ENCODE data around the gene SLC5A3.

The SLC5A3 gene

DNA sequence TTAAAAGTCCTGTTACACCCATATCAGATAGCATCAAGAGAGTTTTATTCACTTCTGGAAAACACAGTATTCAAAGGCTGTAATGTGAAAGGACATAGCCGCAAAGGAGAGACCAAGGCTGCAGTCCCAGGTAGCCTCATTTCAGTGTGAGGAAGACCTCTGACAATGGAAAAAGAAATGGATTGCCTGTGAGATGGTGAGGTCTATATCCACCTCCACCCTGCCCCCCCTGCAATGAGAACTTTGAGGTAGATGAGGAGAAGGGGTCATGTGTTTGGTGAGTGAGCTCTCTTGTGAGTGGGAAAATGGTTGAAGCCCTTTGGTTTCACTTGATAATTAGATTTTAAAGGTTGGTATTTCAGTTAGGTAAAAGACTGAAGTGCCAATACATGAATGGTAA is 3.5 kb downstream of the SLC5A3 start:
- Histone ChIP-seq H3K27ac (ENCODE audit: low read length) (peak overlapping the region; percentile 53), H3K4me1 (ENCODE audit: insufficient read depth, low read length) (peaks cover 78% of the 10 kb centered on the region), H3K9ac (ENCODE audit: low read depth, low read length) (peak overlapping the region; percentile 89), H3K4me2 (ENCODE audit: insufficient read depth, low read length) (peak overlapping the region; percentile 95), H2AFZ (ENCODE audit: low read depth, low read length) (no peak overlapping the region), H3K9me3 (ENCODE audit: insufficient read depth, low read length, severe bottlenecking) (no peaks in the 10 kb centered on the region), H3K4me3 (ENCODE audit: low read depth in 1 of 2, low read length in 2 of 2) (peak overlapping the region; percentile 1 to 94; a peak in 2 of 4 replicates), H4K20me1 (ENCODE audit: insufficient read depth, low read length) (peaks cover 44% of the 10 kb centered on the region; the same call in 1 of the 2 replicates), H3K79me2 (ENCODE audit: insufficient read depth, low read length) (peaks cover 82% of the 10 kb centered on the region), H3K27me3 (ENCODE audit: insufficient read depth, low read length, poor library complexity) (no peaks in the 10 kb centered on the region), H3K36me3 (ENCODE audit: insufficient read depth, low read length) (peaks cover 53% of the 10 kb centered on the region)
- ATAC-seq (ENCODE audit: insufficient read depth, low read depth) (no peak), DNase-seq (peak; percentile 24)
- TF ChIP-seq EZH2 (IDR thresholded peaks at IDR 0.05; ENCODE audit: borderline replicate concordance, low read depth, low read length, severe bottlenecking), result no peak
- TF ChIP-seq, protein P1, sequence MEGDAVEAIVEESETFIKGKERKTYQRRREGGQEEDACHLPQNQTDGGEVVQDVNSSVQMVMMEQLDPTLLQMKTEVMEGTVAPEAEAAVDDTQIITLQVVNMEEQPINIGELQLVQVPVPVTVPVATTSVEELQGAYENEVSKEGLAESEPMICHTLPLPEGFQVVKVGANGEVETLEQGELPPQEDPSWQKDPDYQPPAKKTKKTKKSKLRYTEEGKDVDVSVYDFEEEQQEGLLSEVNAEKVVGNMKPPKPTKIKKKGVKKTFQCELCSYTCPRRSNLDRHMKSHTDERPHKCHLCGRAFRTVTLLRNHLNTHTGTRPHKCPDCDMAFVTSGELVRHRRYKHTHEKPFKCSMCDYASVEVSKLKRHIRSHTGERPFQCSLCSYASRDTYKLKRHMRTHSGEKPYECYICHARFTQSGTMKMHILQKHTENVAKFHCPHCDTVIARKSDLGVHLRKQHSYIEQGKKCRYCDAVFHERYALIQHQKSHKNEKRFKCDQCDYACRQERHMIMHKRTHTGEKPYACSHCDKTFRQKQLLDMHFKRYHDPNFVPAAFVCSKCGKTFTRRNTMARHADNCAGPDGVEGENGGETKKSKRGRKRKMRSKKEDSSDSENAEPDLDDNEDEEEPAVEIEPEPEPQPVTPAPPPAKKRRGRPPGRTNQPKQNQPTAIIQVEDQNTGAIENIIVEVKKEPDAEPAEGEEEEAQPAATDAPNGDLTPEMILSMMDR (IDR thresholded peaks at IDR 0.05; ENCODE audit: borderline replicate concordance, extremely low read depth, low read length, poor library complexity, severe bottlenecking), result no peak

DNA sequence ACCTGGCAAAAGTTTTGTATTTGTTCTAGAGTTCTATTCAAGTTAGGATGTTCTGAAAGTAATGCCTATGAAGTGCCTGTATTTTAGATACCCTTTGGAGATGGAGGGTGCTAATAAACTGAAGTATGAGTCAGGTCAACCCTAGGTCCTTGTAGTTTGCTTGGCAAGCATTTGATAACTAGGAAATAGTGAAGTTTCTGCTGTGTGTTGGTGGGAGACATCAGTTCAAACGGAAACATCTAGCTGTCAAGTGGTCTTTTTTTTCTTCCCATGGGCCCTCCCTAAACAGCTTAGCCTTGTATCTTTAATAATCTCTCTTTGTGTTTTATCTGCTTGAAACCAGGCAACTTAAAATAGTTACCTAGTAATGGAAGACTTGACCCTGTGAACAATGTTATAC is 4.5 kb downstream of the SLC5A3 start:
- Histone ChIP-seq H3K36me3 (ENCODE audit: insufficient read depth, low read length) (peaks cover 62% of the 10 kb centered on the region), H3K4me1 (ENCODE audit: insufficient read depth, low read length) (peaks cover 80% of the 10 kb centered on the region), H3K27me3 (ENCODE audit: insufficient read depth, low read length, poor library complexity) (no peaks in the 10 kb centered on the region), H3K9me3 (ENCODE audit: insufficient read depth, low read length, severe bottlenecking) (no peaks in the 10 kb centered on the region), H3K79me2 (ENCODE audit: insufficient read depth, low read length) (peaks cover 93% of the 10 kb centered on the region), H3K9ac (ENCODE audit: low read depth, low read length) (0 out of 2 replicates have a peak overlapping the region, but pooled peaks have one; percentile 10), H3K27ac (ENCODE audit: low read length) (peak overlapping the region; percentile 47), H3K4me2 (ENCODE audit: insufficient read depth, low read length) (peak overlapping the region; percentile 30), H3K4me3 (ENCODE audit: low read depth in 1 of 2, low read length in 2 of 2) (peak overlapping the region in 1 of 2 experiments; percentile 11; a peak in 1 of 4 replicates), H4K20me1 (ENCODE audit: insufficient read depth, low read length) (peaks cover 48% of the 10 kb centered on the region; the same call in 1 of the 2 replicates), H2AFZ (ENCODE audit: low read depth, low read length) (no peak overlapping the region)
- ATAC-seq (ENCODE audit: insufficient read depth, low read depth) (peak; percentile 27), DNase-seq (no peak)
- no peak for TF ChIP-seq EZH2 (IDR thresholded peaks at IDR 0.05; ENCODE audit: borderline replicate concordance, low read depth, low read length, severe bottlenecking)
- TF ChIP-seq, protein P1 (IDR thresholded peaks at IDR 0.05; ENCODE audit: borderline replicate concordance, extremely low read depth, low read length, poor library complexity, severe bottlenecking), result no peak

DNA sequence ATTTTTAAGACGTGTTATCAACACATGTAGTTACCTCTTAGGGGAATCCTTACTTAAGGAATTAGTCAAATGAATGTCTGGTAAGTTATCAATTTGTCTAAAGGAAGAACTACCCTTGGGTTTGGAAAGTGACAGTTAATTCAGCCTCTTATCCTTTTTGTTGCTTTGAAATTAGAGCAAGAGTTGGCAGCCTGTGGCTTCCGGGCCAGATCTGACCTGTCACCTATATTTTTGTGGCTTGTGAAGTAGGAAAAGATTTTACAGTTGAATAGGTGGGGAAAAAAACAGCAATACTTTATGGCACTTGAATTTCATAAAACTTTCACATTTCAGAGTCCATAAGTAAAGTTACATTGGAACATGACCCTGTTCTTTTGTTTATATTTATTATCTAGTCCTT is 5.5 kb downstream of the SLC5A3 start:
- peak overlapping the region; percentile 30 for H3K4me2 ChIP-seq (ENCODE audit: insufficient read depth, low read length)
- H4K20me1 ChIP-seq (ENCODE audit: insufficient read depth, low read length), result peaks cover 56% of the 10 kb centered on the region; the same call in 1 of the 2 replicates
- peak; percentile 52 for ATAC-seq (ENCODE audit: insufficient read depth, low read depth)
- H3K27ac ChIP-seq (ENCODE audit: low read length), result peak overlapping the region; percentile 64
- no peaks in the 10 kb centered on the region for H3K9me3 ChIP-seq (ENCODE audit: insufficient read depth, low read length, severe bottlenecking)
- peaks cover 98% of the 10 kb centered on the region for H3K79me2 ChIP-seq (ENCODE audit: insufficient read depth, low read length)
- no peak overlapping the region for H2AFZ ChIP-seq (ENCODE audit: low read depth, low read length)
- TF ChIP-seq, protein P1 (IDR thresholded peaks at IDR 0.05; ENCODE audit: borderline replicate concordance, extremely low read depth, low read length, poor library complexity, severe bottlenecking), result no peak
- no peak for TF ChIP-seq EZH2 (IDR thresholded peaks at IDR 0.05; ENCODE audit: borderline replicate concordance, low read depth, low read length, severe bottlenecking)
- no peaks in the 10 kb centered on the region for H3K27me3 ChIP-seq (ENCODE audit: insufficient read depth, low read length, poor library complexity)
- peaks cover 70% of the 10 kb centered on the region for H3K36me3 ChIP-seq (ENCODE audit: insufficient read depth, low read length)
- no peak overlapping the region for H3K4me3 ChIP-seq (ENCODE audit: low read depth in 1 of 2, low read length in 2 of 2)
- peak; percentile 61 for DNase-seq
- H3K9ac ChIP-seq (ENCODE audit: low read depth, low read length), result peak overlapping the region; percentile 22; the same call in 1 of the 2 replicates
- H3K4me1 ChIP-seq (ENCODE audit: insufficient read depth, low read length), result peaks cover 83% of the 10 kb centered on the region

Measured in DND-41 (cell line).